Measurements from ENCODE around the gene TANGO6.

GRCh38 chr16:69005641-69006355 is 162.5 kb downstream of the TANGO6 start:
- TF ChIP-seq CTCF (IDR thresholded peaks at IDR 0.05) (no peak), POLR2A (IDR thresholded peaks at IDR 0.05) (no peak)

All from body of pancreas (tissue), 4 donors.